CD4-positive, alpha-beta T cell treated with Interleukin-15 for 1 hour (primary cell): ENCODE results near the gene LDLRAD4.
"Not testable (repeated sequence)": the region's sequence is repeated elsewhere in the genome, so short reads cannot be mapped to it uniquely, and the experiment has no call there.

Source experiments
- DNase-seq: peaks from one replicate; pipeline ENCODE4 v3.0.0-alpha.2; 2020

Gene LDLRAD4

DNA sequence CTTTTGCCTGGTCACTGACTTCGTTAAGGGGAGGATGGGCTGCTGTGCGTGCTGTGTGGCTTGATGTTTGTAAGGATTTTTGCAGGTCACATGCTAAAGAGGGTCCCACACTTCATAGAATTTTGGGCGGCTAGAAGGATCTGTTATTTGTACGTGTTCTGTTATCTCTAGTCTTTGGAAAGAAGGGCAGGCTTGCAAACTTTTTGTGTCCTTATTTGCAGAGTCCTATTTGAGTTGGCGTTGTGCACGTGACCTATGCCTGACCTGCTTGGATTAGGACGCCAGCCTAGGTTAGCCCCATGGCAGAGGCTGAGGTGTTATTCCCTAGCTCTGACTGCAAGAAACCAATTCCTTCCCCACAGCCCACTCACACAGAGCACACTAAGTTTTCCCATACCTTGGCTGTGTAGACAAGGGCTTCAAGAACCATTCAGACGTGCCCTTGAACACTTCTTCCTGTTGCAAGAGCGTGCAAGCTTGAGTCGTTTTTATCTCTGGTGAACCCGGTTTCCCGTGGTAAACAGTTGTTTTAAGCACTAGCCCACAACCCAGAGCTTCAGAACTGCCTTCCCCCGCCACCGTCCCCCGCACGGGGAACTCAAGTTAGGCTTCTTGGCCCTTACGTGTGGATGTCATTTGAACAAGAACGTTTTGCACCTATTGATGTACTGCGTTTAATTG is 94.6 kb downstream of the LDLRAD4 start:
- DNase-seq: peak; percentile 27

DNA sequence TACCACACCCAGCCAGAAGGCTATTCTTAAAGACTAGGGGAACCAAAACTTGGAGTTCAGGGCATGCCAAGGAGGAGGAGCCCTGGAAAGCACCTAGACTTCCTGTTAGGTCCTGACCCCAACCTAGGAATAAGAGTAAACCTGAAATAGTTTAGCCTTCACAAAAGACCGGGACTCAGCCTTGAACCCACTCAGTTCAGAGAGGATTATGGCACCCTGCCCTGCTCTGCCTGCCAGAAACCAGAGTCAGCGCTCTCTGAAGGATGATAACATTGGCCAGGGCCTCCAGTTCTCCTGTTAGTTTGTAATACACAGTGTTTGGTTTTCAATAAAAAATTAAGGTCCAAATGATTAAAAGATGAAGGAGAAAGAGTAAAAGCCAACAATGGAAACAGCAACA is 96.4 kb downstream of the LDLRAD4 start:
- DNase-seq: no peak

DNA sequence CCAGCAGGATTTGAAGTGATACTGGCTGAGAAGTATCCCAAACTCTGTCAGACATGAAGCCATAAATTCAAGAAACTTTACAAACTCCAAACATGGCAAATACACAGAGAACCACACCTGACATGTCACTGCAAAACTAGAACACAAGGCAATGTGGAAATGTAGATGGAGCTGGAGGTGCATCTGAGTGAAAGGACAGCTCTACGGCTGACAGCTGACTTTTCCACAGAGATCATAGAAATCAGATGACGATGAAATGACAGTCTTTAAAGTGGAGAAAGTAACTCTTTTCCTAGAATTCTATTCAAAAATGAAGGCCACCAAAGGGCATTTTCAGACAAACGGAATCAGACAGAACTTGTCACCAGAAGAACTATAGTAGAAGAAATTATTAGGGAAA is 97.5 kb downstream of the LDLRAD4 start:
- DNase-seq: no peak

GRCh38 chr18:13317801-13318200 is 99.2 kb downstream of the LDLRAD4 start:
- no peak for DNase-seq

- DNase-seq: no peak
Observed at GRCh38 chr18:13318731-13319501, 100.4 kb downstream of the LDLRAD4 start.

DNA sequence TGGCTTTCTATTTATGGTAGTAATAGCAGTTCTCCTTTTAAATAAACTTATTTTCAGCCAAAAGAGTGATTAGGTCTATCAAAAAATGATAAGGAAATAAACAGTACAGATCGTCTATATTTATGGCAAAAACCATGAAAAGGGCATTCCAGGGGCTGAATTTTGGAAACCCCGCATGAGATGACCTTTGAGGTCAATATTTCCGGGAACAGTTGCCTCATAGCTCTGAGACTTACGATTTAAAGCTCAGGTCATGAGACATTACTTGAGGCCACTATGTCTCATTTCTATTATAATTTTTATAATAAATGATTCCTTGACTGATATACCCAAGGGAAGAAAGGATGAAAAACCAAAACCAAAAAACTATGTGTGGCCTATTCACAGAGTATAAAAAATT is 101.1 kb downstream of the LDLRAD4 start:
- DNase-seq: no peak

DNA sequence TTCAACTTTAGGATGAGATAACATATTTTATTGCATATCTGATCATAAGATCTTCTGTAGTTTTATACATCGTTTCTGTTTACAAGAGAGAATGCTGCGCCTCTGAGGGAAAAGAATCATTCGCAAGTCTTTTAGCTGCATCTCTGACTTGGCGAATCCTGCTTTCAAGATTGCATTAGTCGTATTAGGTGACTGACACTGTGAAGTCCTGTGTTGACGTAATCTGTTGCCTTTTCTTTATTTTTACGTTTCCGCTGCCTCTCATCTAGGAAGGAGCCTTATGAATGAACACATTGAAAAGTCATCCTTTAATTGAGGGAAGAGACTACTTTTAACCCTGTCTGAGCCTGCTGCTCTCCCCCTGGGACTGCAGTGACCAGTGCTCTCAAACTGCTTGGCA is 101.5 kb downstream of the LDLRAD4 start:
- no peak for DNase-seq

GRCh38 chr18:13320891-13321425 is 102.4 kb downstream of the LDLRAD4 start:
- no peak for DNase-seq

DNA sequence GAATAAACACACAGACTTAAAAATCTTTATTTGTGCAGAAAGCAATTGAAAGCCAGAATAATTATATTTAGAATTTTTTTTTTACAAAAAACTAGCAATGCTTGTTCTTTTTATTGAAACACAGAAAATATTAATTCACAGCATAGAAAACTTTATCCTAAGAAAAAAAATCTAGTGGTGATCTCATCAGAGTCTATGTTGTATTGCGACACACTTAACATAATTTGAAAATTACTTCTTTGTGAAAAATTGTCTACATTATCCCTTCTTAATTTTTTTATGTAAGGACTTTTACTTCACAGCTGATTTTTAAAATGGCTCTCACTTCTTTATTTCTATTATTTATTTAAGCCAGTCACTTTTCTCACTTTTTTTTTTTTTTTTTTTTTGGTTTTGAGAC is 103.4 kb downstream of the LDLRAD4 start:
- DNase-seq: no peak

DNA sequence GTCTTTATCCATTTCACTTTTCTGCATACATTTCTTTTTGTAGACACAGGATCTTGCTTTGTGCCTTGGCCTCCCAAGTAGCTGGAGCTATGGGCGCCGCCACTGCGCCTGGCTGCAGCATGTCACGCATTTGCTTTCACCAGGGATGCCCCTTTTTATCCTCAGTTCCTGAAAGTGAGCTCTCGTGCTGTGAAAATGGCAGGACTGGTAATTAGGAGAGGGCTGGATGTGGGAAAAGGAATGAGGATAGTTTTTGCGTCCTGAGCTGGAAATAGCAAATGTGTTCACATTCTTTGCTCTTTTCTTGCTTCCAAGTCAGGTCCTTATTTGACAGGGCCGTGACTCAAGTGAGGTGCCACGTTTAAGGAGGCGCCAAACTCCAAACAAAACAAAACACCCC is 104.6 kb downstream of the LDLRAD4 start:
- no peak for DNase-seq

DNA sequence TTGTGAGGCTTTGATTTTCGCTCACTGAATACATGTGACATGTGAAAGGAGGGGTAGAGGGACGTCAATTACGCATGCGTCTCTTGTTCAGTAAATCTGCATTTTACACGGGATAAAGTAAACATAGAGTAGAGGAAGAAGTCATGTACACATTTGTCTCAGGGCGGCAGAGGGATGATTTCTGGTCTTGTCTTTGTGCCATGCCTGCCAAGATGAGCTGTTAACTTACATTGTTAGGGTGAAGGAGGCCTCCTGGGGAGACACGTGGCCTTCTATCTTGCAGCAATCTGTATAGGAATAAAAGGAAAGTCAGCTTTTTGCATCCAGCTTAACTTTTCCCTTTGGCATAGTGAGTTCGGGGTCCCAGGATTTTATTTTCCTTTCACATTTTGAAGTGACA is 106.3 kb downstream of the LDLRAD4 start:
- DNase-seq: no peak

GRCh38 chr18:13328213-13328612 is 109.7 kb downstream of the LDLRAD4 start:
- no peak for DNase-seq

GRCh38 chr18:13330996-13331395 is 112.4 kb downstream of the LDLRAD4 start:
- DNase-seq: no peak

DNA sequence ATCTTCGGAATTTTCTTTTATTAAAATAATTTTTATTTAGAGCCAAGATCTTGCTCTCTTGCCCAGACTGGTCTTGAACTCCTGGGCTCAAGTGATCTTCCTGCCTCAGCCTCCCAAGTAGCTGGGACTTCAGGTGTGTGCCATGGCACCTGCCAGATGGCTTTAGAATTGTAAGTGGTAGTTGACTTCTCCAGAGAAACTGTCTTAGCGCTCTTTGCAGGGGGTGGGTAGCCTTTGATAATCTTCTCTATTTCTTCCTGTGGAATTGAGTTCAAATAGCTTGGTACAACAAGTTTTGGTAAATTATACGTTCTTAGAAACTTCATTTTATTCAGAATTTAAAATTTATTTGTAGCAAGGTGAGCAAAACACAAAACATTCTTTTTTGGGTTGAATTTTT is 113.3 kb downstream of the LDLRAD4 start:
- no peak for DNase-seq

- DNase-seq: no peak
Observed at GRCh38 chr18:13332874-13333273, 114.3 kb downstream of the LDLRAD4 start.

- no peak for DNase-seq
Observed at GRCh38 chr18:13335903-13336302, 117.3 kb downstream of the LDLRAD4 start.

- no peak for DNase-seq
Observed at GRCh38 chr18:13336841-13337240, 118.3 kb downstream of the LDLRAD4 start.

DNA sequence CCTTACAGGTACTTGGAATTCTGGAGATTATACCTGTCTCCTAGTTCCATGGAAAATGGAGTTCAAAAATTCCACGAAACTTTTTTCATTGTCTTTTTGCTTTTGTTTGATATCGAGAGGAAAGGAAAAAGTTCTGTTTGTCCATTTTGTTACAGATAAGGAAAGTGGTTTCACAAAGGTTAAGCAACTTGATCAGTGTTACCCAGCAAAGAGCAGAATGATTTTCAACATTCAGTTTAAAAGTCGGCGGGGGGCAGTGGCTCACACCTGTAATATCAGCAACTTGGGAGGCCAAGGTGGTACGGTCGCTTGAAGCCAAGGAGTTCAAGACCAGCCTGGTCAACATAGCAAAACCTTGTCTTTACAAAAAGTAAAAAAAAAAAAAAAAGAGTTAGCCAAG is 118.8 kb downstream of the LDLRAD4 start:
- DNase-seq: no peak

- DNase-seq: no peak
Observed at GRCh38 chr18:13338318-13338717, 119.8 kb downstream of the LDLRAD4 start.

- DNase-seq: no peak
Observed at GRCh38 chr18:13339653-13340052, 121.1 kb downstream of the LDLRAD4 start.

DNA sequence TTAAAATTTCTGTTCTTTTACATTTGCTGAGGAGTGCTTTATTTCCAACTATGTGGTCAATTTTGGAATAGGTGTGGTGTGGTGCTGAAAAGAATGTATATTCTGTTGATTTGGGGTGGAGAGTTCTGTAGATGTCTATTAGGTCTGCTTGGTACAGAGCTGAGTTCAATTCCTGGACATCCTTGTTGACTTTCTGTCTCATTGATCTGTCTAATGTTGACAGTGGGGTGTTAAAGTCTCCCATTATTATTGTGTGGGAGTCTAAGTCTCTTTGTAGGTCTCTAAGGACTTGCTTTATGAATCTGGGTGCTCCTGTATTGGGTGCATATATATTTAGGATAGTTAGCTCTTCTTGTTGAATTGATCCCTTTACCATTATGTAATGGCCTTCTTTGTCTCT is 127.9 kb downstream of the LDLRAD4 start:
- not testable (repeated sequence) for DNase-seq

DNA sequence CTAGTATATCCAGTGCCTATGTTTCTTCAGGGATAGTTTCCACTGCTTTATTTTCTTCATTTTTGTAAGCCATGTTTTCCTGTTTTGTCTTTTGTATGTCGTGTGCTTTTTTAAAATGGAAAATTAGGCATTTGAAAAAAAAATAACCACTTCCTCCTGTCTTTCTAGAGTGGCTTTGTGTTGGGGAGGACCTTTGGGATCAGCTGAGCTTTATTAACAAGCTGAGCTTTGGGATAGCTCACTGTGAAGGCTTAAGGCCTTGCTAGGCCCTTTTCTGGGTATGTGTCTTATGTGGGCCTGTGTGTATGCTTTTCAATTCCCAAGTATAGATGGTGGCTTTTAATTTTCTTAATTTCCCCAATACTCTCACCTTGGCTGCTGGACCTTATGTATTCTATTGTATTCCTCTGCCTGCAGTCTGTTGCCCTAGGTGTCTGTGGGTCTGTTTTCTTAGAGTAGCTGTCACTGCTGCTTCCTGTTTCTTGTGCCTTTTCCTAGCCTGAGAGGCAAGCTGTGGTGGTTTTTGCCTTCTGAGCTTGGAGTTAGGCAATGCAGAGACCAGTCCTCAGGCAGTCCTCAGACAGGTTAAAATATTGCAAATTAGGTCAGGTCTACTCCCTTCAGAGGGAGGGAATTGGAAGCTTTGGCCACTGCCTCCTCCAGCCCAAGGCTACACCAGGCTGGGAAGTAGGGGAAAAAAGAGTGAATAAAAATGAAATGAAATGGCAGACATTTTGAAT is 134.7 kb downstream of the LDLRAD4 start:
- DNase-seq: no peak

DNA sequence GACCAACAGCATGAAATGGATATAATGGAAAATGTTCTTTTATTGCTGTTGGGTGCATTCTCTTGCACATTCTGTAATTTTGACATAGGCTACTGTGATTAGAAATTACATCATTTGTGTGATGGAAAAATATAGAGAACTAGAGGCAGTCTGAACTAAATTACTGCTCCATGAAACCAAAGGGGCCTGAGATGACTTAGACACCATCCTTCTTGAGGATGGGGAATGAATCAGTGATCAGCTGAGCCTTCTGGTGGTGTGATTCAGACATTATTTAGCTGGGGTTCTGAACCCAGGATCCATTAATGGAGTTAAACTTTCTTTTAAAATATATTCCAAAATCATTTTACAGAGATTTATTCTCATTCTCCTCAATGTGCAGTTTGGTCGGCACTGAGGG is 135.8 kb downstream of the LDLRAD4 start:
- no peak for DNase-seq

DNA sequence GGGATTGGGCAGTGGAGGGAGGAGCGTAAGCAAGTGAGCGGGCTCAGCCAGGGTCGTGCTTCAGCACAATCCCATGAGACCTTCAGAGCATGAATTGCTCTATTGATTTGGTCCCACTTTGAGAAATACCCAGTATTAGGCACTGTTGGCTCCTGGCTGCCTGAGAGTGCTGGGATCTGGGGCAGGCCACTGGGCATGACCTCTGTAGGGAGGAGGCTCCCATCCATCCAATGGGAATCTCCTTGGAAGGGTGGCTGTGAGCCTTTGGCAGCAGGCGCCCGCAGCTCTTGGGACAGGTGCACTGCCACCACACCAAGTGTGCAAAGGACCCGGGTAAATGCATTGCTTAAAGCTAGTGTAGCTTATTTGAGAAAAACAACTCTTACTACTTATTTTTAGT is 137.5 kb downstream of the LDLRAD4 start:
- no peak for DNase-seq
